Epidermal melanocyte (primary cell): ENCODE measurements around the gene EGLN2.
"Not testable (repeated sequence)": the region's sequence is repeated elsewhere in the genome, so short reads cannot be mapped to it uniquely, and the experiment has no call there.

Experiments
- DNase-seq: peaks from one replicate; pipeline ENCODE4 v3.0.0; 2011; ENCODE audit warnings: low spot score; ENCODE audit not compliant: insufficient read length

EGLN2 gene

DNA sequence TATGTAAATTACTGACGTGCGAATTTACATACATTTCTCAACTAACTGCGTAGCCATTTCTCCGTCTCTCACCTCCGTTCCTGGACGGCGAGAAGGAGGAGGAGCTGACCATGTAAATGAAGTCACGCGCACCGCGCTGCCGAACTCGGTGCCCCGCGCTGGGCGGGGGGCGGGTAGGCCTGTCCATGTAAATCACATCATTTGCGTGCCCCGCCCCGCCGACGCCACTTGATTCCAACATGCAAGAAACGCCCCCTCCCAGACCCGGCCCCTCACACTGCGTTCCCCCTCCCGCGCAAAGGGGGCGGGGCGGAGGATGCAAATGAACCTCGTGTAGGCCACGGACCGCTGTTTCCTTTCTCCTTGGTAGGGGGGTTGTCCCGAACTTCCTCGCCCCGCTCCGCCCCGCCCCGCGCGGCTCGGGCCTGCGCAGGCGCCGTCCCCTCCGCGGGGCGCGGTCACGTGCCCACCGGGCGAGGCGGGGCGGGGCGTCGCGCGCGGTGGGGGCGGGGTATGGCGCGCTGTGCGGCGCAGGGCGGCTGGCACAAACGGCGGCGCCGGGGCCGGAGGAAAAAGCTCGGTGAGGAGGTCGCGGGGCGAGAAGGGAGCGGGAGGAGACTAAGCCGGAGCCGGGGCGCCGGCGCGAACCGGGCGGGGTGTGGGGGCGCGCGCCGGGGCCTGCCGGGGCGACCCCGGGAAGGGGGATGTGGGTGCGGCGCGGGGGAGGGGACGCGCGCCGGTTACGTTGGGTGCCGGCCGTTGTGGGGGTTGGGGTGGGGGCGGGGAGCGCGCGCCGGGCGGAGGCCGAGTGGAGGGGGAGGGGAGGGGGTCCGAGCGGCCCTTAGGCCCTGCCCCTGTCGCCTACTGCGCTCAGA, at the start of gene EGLN2:
Gene EGLN2 (plus strand): TSS at position 509 of the 875 bp plus-strand sequence. CDS start 1,382 bp downstream, outside the sequence.
- peak; percentile 85 for DNase-seq

DNA sequence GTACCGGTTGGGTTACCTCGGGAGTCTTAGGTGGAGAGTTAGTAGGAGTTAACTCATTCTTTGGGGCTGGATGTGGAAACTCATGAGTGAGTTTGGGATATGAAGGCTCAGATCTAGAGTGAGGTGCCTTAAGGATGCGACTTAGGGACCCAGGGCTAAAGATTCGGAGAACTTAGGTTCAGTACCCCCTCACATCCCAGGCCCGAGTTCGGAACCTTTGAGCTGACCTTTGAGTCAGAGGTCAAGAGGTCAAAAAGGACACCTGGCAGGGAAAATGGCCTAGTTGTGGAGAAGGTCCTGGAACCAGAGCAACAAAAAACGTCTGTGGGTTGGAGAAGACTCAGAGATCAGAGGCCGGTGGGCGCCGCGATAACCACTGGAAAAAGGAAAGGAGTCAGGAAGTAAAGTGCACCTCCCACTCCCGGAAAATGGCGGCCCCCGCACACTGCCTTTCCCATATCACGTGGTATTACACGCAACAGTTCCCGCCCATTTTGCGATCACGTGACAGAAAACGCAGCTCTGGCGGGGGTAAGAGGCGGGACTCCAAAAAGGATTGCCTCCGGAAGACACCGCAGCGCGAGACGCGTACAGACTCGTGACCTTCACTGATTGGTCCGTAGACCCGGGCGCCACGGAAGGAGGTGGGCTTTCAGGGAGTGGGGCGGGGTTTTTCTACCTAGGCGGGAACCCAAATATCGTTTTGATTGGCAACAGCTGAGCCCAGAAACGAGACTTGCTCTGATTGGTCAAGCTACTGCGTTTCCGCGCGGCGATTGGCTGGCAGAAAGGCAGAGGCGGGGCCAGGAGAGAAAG, 48.7 kb upstream of the EGLN2 start, which contains the start of gene ACTMAP:
Gene ACTMAP (minus strand): TSS at position 420 of the 816 bp plus-strand sequence. CDS start 674 bp downstream, outside the sequence.
- DNase-seq, result peak; percentile 99

DNA sequence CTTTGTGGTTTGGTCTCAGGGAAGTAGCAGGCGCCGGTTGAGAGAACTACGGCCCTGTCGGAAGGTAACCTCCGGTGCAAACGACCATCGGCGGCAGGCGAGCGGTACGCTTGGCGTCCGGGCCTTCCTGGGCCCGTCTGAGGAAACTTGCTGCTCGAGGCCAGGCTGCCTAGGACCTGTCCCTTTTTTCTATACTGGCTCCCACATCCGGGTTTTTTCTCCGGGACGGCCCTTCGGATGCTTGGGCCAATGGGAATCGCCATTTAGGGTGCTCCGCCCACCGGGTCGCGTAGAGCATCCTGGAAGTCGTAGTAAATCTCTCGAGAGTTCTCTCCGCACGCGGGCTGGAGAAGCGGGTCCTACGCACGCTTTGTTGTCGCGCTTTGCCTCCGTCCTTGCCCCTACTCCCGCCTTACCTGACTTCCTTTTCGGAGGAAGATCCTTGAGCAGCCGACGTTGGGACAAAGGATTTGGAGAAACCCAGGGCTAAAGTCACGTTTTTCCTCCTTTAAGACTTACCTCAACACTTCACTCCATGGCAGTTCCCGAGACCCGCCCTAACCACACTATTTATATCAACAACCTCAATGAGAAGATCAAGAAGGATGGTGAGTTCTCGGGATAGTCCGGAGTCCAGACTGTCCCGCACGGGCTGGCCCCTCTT, 48.0 kb upstream of the EGLN2 start, which contains the start of gene SNRPA:
Gene SNRPA (plus strand): TSS at position 330 of the 664 bp plus-strand sequence. CDS start 206 bp downstream, at position 536.
- DNase-seq, result peak; percentile 95

DNA sequence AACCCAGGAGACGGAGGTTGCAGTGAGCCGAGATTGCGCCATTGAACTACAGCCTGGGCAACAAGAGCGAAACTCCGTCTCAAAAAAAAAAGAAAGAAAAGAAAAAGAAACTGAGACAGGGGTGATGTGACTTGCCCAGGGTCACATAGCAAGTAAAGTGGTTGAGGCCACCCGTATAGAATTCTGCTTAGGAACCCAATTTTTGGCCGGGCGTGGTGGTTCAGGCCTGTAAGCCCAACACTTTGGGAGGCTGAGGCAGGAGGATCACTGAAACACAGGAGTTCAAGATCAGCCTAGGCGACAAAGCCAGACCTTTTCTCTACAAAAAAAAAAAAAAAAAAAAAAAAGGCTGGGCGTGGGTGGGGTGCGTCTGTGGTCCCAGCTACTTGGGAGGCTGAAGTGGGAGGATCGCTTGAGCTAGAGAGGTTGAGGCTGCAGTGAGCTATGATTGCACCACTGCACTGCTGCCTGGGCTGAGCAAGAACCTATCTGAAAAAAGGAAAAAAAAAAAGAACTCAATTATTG, 46.7 kb upstream of the EGLN2 start:
- DNase-seq, result no peak

DNA sequence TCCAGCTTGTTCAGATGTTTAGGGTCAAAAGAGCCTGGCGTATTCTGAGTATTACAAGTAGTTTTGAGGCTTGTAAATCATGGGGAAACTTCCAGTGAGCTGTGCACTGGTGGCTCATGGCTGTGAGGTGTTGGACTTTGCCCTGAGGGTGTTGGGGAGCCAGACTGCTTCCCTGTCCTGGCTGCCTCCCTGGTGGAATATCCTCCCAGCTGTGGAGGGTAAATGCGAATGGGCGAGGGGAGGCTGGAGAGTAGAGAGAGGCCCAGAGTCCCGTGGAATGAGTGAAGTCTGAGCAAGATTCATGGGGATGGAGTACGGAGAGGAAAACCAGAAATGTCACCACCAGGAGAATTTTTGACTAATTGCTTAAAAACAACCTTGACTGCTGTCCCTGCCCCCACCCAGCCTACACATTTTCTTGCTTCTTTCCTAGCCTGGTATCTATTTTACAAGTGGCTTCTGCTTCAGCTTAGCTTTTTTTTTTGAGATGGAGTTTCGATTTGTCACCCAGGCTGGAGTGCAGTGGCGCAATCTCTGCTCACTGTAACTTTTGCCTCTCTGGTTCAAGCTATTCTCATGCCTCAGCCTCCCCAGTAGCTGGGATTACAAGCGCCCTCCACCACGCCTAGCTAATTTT, 44.3 kb upstream of the EGLN2 start:
- DNase-seq, result no peak

DNA sequence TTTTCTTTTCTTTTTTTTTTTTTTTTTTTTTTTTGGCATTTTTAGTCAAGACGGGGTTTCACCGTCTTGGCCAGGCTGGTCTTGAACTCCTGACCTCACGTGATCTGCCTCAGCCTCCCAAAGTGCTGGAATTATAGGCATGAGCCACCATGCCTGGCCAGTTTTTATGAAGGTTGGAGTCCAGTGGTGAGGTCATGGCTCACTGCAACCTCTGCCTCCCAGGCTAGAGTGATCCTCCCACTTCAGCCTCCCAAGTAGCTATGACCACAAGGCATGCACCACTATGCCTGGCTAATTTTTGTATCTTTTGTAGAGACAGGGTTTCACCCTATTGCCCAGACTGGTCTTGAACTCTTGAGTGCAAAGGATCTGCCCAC, 43.8 kb upstream of the EGLN2 start:
- DNase-seq, result no peak

DNA sequence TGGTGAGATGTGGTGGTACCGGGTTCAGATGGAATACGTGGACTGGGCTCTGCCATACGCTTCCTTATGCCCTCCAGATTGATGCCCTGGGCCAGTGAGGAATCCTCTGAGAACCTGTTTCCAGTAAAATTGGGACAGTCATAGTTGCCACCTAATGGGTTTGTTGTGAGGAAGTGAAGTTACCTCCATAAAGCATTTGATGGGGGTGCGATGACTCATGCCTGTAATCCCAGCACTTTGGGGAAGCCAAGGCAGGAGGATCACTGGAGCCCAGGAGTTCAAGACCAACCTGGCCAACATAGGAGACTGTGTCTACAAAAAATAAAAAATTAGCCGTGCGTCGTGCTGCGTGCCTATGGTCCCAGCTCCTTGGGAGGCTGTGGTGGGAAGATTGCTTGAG, 43.2 kb upstream of the EGLN2 start:
- DNase-seq, result no peak

DNA sequence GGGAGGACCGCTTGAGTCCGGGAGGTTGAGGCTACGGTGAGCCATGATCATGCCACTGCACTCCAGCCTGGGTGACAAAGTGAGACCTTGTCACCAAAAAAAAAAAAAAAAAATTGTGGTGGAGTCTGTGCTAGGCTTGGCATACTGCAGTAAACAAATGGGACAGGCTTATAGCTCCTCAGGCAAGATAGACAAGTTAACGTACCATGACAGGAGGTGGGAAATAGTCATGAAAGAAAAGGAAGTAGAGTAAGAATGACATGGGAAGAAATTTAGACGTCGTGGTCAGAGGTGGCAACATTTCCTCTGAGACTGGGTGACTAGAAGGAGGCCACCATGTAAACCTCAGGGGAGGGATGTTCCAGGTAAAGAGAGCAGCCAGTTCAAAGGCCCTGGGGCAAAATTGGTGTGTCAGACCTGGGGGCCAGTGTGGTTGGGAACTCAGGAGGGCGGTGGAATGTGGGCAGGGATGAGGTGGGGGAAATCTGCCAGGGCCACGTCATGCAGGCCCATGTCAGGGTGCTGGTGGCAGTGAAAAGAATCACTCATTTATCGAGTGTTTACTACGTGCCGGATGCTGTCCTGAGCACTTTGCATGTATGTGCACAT, 42.4 kb upstream of the EGLN2 start:
- no peak for DNase-seq

DNA sequence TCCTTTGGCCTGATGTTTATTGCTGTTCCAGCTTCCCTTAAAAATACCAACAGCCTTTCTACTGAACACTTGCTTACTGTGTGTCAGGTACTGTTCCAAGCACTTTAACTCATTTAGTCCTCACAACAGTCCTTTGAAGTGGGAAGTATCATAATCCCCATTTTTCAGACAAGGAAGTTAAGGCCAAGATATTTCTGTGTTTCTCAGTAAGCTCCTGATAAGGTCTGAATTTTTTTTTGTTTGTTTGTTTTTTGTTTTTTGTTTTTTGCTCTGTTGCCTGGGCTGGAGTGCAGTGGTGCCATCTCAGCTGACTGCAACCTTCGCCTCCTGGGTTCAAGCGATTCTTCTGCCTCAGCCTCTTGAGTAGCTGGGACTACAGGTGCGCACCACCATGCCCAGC, 40.5 kb upstream of the EGLN2 start:
- DNase-seq, result no peak

DNA sequence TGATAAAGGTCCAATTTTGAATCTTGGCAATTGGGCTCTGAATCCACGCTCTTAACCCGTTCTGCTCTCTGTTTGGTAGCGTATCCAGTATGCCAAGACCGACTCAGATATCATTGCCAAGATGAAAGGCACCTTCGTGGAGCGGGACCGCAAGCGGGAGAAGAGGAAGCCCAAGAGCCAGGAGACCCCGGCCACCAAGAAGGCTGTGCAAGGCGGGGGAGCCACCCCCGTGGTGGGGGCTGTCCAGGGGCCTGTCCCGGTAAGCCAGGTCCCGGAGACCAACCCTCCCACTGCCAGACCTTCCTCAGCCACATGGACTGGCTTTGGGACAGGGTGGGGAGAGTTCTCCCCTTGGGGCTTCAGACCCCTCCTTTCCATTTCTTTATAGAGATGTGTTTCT, 39.6 kb upstream of the EGLN2 start:
- DNase-seq, result no peak

DNA sequence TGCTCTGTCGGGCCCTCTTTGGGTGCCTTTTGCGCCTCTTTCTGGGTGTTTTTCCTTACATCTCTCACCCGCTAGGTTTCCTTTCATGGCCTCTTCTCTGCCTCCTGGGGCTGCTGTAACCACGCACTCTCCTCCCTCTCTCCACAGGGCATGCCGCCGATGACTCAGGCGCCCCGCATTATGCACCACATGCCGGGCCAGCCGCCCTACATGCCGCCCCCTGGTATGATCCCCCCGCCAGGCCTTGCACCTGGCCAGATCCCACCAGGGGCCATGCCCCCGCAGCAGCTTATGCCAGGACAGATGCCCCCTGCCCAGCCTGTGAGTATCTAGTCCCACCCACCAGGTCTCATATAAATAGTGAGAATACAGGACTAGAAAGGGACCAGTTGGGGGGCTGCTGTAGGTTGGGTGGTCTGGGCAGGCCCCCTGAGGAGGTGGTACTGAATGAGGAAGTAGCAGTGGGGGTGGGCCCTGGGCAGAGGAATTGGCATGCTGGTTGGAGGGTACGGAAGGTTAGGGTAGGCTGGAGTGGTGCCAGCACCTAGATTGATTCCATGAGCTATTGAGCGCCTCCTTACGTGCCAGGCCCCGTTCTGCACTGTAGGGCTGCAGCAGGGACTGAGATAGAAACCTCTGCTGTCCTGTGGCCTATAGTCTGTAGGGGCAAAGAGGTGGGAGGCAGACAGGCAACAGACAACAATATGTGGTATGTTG, 36.1 kb upstream of the EGLN2 start:
- no peak for DNase-seq

DNA sequence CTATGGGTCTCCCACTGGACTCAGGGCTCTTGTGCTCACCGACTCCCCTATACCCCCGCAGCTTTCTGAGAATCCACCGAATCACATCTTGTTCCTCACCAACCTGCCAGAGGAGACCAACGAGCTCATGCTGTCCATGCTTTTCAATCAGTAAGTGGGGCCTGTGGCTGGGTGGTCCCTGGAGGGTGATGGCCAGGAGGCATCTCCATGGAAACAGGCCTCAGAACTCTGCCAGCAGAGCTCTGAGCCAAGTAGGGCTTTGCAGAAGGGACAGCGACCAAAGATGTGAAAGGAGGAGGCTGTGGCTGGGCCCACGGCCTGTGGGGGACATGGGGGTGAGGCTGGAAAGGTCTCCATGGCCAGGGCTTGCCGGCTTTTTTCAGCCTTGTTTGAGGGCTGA, 35.5 kb upstream of the EGLN2 start:
- no peak for DNase-seq

DNA sequence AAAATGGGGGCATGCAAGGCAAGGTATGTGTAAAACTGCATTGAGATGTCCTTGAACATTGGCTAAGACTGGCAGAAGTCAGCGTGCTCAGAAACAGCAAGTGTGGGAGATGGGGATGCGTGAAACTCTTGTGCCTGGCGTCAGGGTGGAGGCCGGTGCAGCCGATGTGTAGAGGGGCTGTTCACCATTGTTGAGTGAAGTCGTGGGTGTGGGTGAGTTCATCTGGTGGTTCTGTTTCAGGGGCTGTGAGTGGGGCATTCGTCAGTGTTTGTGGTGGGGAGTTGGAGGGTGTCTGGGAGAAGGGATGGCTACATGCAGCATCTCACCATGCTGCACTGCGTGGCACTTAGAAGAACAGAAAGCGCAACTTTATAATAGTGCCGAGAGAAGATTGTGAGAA, 35.0 kb upstream of the EGLN2 start:
- DNase-seq, result no peak

DNA sequence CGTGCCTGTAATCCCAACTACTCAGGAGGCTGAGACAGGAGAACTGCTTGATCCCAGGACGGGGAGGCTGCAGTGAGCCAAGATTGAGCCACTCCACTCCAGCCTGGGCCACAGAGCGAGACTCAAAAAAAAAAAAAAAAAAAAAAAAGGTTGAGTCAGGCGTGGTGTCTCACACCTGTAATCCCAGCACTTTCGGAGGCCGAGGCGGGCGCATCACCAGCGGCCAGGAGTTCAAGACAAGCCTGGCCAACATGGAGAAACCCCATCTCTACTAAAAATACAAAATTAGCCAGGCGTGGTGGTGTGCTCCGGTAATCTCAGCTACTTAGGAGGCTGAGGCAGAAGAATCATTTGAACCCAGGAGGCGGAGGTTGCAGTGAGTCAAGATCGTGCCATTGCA, 32.6 kb upstream of the EGLN2 start:
- DNase-seq, result not testable (repeated sequence)

DNA sequence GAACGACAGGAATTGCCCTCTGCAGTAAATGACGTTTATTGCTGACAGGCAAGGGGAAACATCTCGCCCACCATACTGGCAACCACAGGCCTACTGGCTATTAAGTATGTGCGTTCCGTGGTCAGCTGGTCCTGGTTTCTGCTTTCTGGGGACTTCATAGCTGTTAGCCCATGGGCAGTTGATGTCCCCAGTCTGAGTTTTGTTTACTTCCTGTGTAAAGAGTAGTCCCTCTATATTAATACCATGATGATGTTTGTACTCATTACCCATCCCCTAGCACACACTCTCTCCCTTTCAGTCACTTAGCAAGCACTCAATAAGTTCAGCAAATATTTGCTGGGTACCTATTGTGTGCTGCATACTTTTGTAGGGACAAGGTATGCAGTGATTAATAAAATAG, 30.1 kb upstream of the EGLN2 start:
- no peak for DNase-seq

DNA sequence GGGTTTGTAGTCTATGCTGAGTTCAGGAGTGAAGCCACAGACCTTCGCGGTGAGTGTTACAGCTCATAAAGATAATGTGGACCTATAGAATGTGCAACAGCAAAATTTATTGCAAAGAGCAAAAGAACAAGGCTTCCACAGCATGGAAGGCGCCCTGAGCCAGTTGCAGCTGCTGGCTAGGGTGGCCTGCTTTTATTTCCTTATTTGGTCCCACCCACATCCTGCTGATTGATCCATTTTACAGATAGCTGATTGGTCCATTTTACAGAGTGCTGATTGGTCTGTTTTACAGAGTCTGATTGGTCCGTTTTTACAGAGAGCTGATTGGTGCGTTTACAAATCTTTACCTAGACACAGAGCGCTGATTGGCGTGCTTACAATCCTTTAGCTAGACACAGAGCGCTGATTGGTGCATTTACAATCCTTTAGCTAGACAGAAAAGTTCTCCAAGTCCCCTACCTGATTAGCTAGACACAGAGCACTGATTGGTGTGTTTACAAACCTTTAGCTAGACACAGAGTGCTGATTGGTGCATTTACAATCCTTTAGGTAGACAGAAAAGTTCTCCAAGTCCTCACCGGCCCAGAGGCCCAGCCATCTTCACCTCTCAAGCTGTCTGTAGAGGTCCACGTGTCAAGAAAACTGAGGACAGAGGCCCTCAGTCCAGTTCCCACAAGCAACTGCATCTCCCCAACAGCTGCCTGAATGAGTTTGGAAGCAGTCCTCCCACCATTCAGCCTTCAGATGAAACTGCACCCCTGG, 27.7 kb upstream of the EGLN2 start:
- not testable (repeated sequence) for DNase-seq

DNA sequence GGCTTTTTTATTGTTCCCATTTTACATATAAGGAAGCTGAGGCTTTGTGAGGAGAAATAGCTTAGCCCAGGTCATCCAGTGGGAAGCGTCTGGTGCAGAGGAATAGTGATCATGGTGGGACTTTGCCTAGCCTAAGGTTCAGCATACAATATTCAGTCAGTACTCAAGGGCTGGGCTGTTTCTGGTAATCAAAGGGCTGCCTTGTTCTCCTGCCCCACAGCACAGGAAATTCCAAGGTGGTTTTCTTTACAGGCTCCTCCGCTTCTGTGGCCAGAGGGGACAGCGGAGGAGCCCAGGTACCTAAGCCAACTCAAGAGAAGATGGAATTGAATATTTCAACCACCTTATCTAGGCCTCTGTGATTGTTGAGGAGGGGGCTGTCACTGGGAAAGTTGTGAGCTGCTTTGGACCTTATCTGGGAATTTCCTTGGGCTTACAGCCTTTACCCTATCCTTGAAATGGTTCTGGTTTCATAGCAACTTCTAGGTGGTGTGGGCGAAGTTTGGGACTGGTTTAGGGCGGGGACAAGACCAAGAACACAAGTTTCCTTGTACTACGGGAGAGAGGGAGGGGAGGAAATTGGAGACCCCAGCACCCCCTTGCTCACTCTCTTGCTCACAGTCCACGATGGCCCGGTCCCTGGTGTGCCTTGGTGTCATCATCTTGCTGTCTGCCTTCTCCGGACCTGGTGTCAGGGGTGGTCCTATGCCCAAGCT, 23.9 kb upstream of the EGLN2 start, which contains the start of gene MIA:
Gene MIA (plus strand): TSS at position 606 of the 716 bp plus-strand sequence. CDS start 22 bp downstream, at position 628.
- DNase-seq, result no peak

DNA sequence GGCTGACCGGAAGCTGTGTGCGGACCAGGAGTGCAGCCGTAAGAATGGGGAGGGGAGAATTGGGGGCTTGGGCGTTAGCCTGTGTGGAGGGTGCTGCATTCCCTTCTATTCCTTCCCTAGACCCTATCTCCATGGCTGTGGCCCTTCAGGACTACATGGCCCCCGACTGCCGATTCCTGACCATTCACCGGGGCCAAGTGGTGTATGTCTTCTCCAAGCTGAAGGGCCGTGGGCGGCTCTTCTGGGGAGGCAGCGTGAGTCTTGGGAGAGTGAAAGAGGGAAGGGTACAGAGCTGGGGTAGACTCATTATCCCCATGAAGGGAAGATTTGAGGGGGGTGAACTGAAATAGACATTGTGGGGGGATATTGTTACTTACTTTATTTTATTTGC, 23.4 kb upstream of the EGLN2 start:
- DNase-seq, result no peak
